GM12878 (cell line): ENCODE results near the gene MSH4. TPM values are rescaled to one million over a fixed set of nuclear protein-coding genes. Genes with fewer than 3 reads are reported as not detected.

ENCODE experiments used
- ATAC-seq: fragments of 200-7000 bp; cut with Tn5 transposase; 3 replicates; pipeline ENCODE4 v1.9.1; 2020; ENCODE audit warnings: mild to moderate bottlenecking, moderate library complexity
- BruUV-seq: library from RNA; stranded (reverse); fragments of 400-500 nt; replicated peaks from 2 replicates; lab custom pipeline; 2021; lab: Mats Ljungman, UMichigan
- CTCF ChIA-PET: fragments of 300-600 bp; sonication (Branson Sonifier 250); formaldehyde crosslinking; extraction: SDS; loops from one replicate; lab custom pipeline; 2021; ENCODE audit warnings: inconsistent platforms; lab: Yijun Ruan, JAX
- POLR2A ChIA-PET: fragments of 350-600 bp; formaldehyde crosslinking; extraction: SDS; loops from one replicate; lab custom pipeline; 2021; ENCODE audit warnings: inconsistent platforms; lab: Charles Lee
- RAD21 ChIA-PET: fragments of 300-600 bp; sonication (Branson Sonifier 250); formaldehyde crosslinking; loops from one replicate; lab custom pipeline; 2023; ENCODE audit warnings: antibody characterized with exemption; ENCODE audit not compliant: unreplicated experiment; lab: Charles Lee
- SMC1A ChIA-PET: fragments of 300-600 bp; sonication (Branson Sonifier 250); formaldehyde crosslinking; loops from one replicate; lab custom pipeline; 2023; ENCODE audit not compliant: unreplicated experiment, uncharacterized antibody; lab: Charles Lee
- DNase-seq: peaks from one replicate; pipeline ENCODE4 v3.0.0-alpha.2; 2011; ENCODE audit warnings: low read depth, low spot score
- FAIRE-seq: peaks from 3 replicates; lab custom pipeline; 2011; peaks lifted over from hg19 to GRCh38; lab: Jason Lieb, UNC
- H2AFZ ChIP-seq: 2 replicates; pipeline ENCODE4 v1.6.0; 2011; ENCODE audit warnings: low read depth, low read length, control low read depth; ENCODE audit not compliant: control insufficient read depth
- H3K27ac ChIP-seq: 2 replicates; pipeline ENCODE4 v1.5.1; 2011; ENCODE audit warnings: control low read depth; ENCODE audit not compliant: control insufficient read depth, insufficient read depth
- H3K27me3 ChIP-seq, 2 experiments: replicated peaks in 1 of 2; 2 replicates each; pipeline versions ENCODE4 v1.6.0 to v1.6.1; 2011; ENCODE audit warnings: low read length in 1 of 2; ENCODE audit not compliant: control insufficient read depth in 2 of 2, insufficient read depth in 2 of 2
- H3K36me3 ChIP-seq, 2 experiments: 2 replicates each; pipeline ENCODE4 v1.5.1; 2011; ENCODE audit warnings: low read length in 1 of 2; ENCODE audit not compliant: control insufficient read depth in 2 of 2, insufficient read depth in 2 of 2
- H3K4me1 ChIP-seq: 2 replicates; pipeline ENCODE4 v1.6.1; 2011; ENCODE audit warnings: mild to moderate bottlenecking, low read length, moderate library complexity, mixed read lengths; ENCODE audit not compliant: control insufficient read depth, insufficient read depth
- H3K4me2 ChIP-seq: 2 replicates; pipeline ENCODE4 v1.6.0; 2011; ENCODE audit warnings: control low read depth; ENCODE audit not compliant: control insufficient read depth, insufficient read depth
- H3K4me3 ChIP-seq: fragments of 200-600 bp; sonication (generic); 2 replicates; pipeline ENCODE4 v1.5.1; 2016
- H3K79me2 ChIP-seq: 2 replicates; pipeline ENCODE4 v1.6.0; 2011; ENCODE audit warnings: low read length; ENCODE audit not compliant: control insufficient read depth, insufficient read depth
- H3K9ac ChIP-seq: 2 replicates; pipeline ENCODE4 v1.8.0; 2011; ENCODE audit warnings: low read length, control low read depth, mixed read lengths; ENCODE audit not compliant: control insufficient read depth, insufficient read depth
- H3K9me3 ChIP-seq: replicated peaks from 3 replicates; pipeline ENCODE4 v1.5.1; 2011; ENCODE audit warnings: mild to moderate bottlenecking, low read length; ENCODE audit not compliant: control insufficient read depth, insufficient read depth
- H4K20me1 ChIP-seq: 2 replicates; pipeline ENCODE4 v1.6.0; 2011; ENCODE audit not compliant: control insufficient read depth, insufficient read depth
- BHLHE40 ChIP-seq, 2 experiments: fragments of 450-650 bp in 1 of 2; IDR thresholded peaks; 2 replicates each; pipeline ENCODE4 v1.6.1; 2011 to 2017; ENCODE audit warnings: low read depth in 2 of 2, borderline replicate concordance in 1 of 2, improper control_type of control experiment in 1 of 2, low read length in 1 of 2, mild to moderate bottlenecking in 1 of 2
- EP300 ChIP-seq, 2 experiments: fragments of 150-350 bp in 1 of 2; IDR thresholded peaks; 2 replicates each; pipeline ENCODE4 v1.6.1; 2011 to 2012; ENCODE audit warnings: low read depth in 2 of 2, low read length in 2 of 2, borderline replicate concordance in 1 of 2, improper control_type of control experiment in 1 of 2, inconsistent platforms in 1 of 2; ENCODE audit not compliant: control insufficient read depth in 1 of 2
- GABPA ChIP-seq: IDR thresholded peaks from 2 replicates; pipeline ENCODE4 v1.6.1; 2014; ENCODE audit warnings: antibody characterized with exemption, low read depth, mild to moderate bottlenecking, inconsistent platforms
- GATAD2B ChIP-seq: fragments of 450-650 bp; conservative IDR thresholded peaks from 2 replicates; pipeline ENCODE4 v1.6.1; 2017; ENCODE audit warnings: low read depth, mild to moderate bottlenecking, moderate library complexity
- KDM1A ChIP-seq: fragments of 200-600 bp; sonication (generic); IDR thresholded peaks from 2 replicates; pipeline ENCODE4 v1.6.1; 2016; ENCODE audit warnings: borderline replicate concordance
- SMAD5 ChIP-seq: IDR thresholded peaks from 2 replicates; pipeline ENCODE4 v1.6.1; 2016; ENCODE audit warnings: antibody characterized with exemption, low read depth
- SPI1 ChIP-seq: IDR thresholded peaks from 2 replicates; pipeline ENCODE4 v1.6.1; 2011; ENCODE audit warnings: low read depth, mild to moderate bottlenecking, low read length, moderate library complexity, borderline replicate concordance; ENCODE audit not compliant: insufficient read depth
- YBX1 ChIP-seq: fragments of 450-650 bp; IDR thresholded peaks from 2 replicates; pipeline ENCODE4 v1.6.1; 2016; ENCODE audit warnings: antibody characterized with exemption
- ZBED1 ChIP-seq: IDR thresholded peaks from 2 replicates; pipeline ENCODE4 v1.6.1; 2016; ENCODE audit warnings: borderline replicate concordance
- WGBS: methylation state at CpG from one replicate; pipeline ENCODE4 v1.1.6; 2016; ENCODE audit warnings: low lambda C conversion rate; ENCODE audit not compliant: insufficient replicate concordance, insufficient coverage; ENCODE audit errors: missing lambda C conversion rate; 5-methylcytosine and 5-hydroxymethylcytosine counted together
- in situ Hi-C: fragments of 300-500 bp; cut with MboI; formaldehyde crosslinking; loops from 9 replicates; pipeline ENCODE4 v1.14.3; 2018; ENCODE audit warnings: mixed read lengths
- intact Hi-C: fragments of 100-400 bp; cut with micrococcal nuclease; formaldehyde crosslinking; loops from one replicate; pipeline ENCODE4 v1.14.2; 2022; ENCODE audit not compliant: unreplicated experiment
- polyA plus RNA-seq, 11 experiments: library from polyadenylated mRNA; depleted of rRNA in 4 of 11; unstranded in 6 of 11; stranded (reverse) in 5 of 11; fragments of >200 nt; fragmentation: Nextera tagmentation in 4 of 11; fragmentation: Illumina TruSeq in 1 of 11; extraction: Ambion mirVana in 4 of 11; extraction: Trizol in 1 of 11; gene quantifications; 1 replicate in 1 of 11; 2 replicates in 10 of 11; pipeline versions ENCODE4 v1.2.1 to v1.2.3, GENCODE V29; 2011 to 2016; ENCODE audit warnings: inconsistent platforms in 2 of 11, missing spikeins in 2 of 11, low read depth in 1 of 11
- total RNA-seq, 4 experiments: library from RNA; depleted of rRNA in 3 of 4; stranded (reverse); fragments of >200 nt in 3 of 4; fragmentation: Illumina TruSeq in 1 of 4; extraction: Trizol in 1 of 4; gene quantifications; 2 replicates each; pipeline versions ENCODE4 v1.2.1 to v1.2.3, GENCODE V29; 2013 to 2021
- TF ChIP-seq, protein P1 (sequence below): fragments of 450-650 bp; IDR thresholded peaks from 2 replicates; pipeline ENCODE4 v1.6.1; 2016; ENCODE audit warnings: mild to moderate bottlenecking

Gene MSH4
- total and polyA plus RNA-seq, 10 of the 15 experiments (the other 5 are each of a cell fraction or from before 2014, with no cell fraction given): 0.04 to 0.34 (median 0.09) TPM; not detected in 3

GRCh38 chr1:75791022-75791421, 5.7 kb upstream of the MSH4 start:
- in situ Hi-C loops (no loop called here), intact Hi-C loops (no loop called here)
- 85% methylated on average over 1 of the region's 1 CpG for WGBS
- Histone ChIP-seq H3K4me3 (peak overlapping the region; percentile 80), H2AFZ (no peak overlapping the region), H3K9ac (no peak overlapping the region), H3K4me2 (peak overlapping the region; percentile 75), H3K79me2 (peaks cover 71% of the 10 kb centered on the region), H3K27me3 (no peaks in the 10 kb centered on the region), H3K4me1 (peaks cover 2% of the 10 kb centered on the region; the same call in 1 of the 2 replicates), H3K27ac (no peak overlapping the region)
- ChIA-PET RAD21 (interaction anchor here (0.9 to 1.3 kb wide), 2 partner anchors 66 to 68 kb away, joined by 3 to 5 read pairs; no protein-coding TSS in a partner anchor), CTCF (interaction anchor here (0.8 kb wide), 1 partner anchor 9 kb away, joined by 6 read pairs; no protein-coding TSS in a partner anchor), POLR2A (interaction anchor here (0.6 to 0.7 kb wide), 3 partner anchors 64 to 165 kb away, joined by 3 read pairs; no protein-coding TSS in a partner anchor)
- ATAC-seq (no peak), FAIRE-seq (no peak)
- TF ChIP-seq SPI1: no peak
- 0 out of 2 replicates have a peak, but pooled peaks have one; percentile 27 for TF ChIP-seq SMAD5
- TF ChIP-seq, all 136 proteins: peak for 1
- no TSS peak for BruUV-seq
- Histone ChIP-seq H4K20me1 (peaks cover 6% of the 10 kb centered on the region; the same call in 1 of the 2 replicates), H3K9me3 (no peaks in the 10 kb centered on the region), H3K36me3 (peaks cover 5 to 40% of the 10 kb centered on the region in 2 experiments)
- DNase-seq: no peak
- SMC1A ChIA-PET: interaction anchor here (0.6 to 1.4 kb wide), 7 partner anchors 9 to 82 kb away, joined by 3 to 7 read pairs (median 3); no protein-coding TSS in a partner anchor

DNA sequence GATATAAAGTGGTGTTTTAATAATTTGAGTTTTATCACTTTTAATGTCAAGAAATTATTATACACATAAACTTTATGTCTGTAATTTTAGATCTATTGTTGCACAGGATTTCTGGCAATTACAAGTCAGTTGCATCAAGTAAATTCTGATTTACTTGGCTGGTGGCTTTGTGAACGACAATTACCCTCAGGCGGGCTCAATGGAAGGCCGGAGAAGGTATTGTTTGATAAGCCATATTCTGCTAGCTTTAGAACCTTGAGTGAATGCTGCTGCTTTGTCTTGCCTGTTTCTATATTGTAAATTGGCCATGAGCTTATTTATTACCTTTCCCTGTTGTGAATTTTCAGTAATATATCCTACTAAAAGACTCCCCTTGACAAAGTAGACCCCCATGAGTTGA, 4.6 kb upstream of the MSH4 start:
- DNase-seq: no peak
- H3K27me3 ChIP-seq: no peaks in the 10 kb centered on the region
- intact Hi-C loops: no loop called here
- H3K27ac ChIP-seq: no peak overlapping the region
- TF ChIP-seq SPI1: no peak
- no peak for TF ChIP-seq GABPA
- TF ChIP-seq BHLHE40 (IDR thresholded peaks at IDR 0.05; ENCODE audit: borderline replicate concordance in 1 of 2, low read depth in 2 of 2, low read length in 1 of 2): no peak
- no peak for TF ChIP-seq ZBED1
- TF ChIP-seq YBX1: no peak
- no peak for TF ChIP-seq KDM1A
- no peak for TF ChIP-seq GATAD2B
- TF ChIP-seq, protein P1, sequence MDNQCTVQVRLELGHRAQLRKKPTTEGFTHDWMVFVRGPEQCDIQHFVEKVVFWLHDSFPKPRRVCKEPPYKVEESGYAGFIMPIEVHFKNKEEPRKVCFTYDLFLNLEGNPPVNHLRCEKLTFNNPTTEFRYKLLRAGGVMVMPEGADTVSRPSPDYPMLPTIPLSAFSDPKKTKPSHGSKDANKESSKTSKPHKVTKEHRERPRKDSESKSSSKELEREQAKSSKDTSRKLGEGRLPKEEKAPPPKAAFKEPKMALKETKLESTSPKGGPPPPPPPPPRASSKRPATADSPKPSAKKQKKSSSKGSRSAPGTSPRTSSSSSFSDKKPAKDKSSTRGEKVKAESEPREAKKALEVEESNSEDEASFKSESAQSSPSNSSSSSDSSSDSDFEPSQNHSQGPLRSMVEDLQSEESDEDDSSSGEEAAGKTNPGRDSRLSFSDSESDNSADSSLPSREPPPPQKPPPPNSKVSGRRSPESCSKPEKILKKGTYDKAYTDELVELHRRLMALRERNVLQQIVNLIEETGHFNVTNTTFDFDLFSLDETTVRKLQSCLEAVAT: no peak
- no peak for TF ChIP-seq EP300 (IDR thresholded peaks at IDR 0.05; ENCODE audit: borderline replicate concordance in 1 of 2, control insufficient read depth in 1 of 2, low read depth in 2 of 2, low read length in 2 of 2)
- H3K9me3 ChIP-seq: no peaks in the 10 kb centered on the region
- no peak overlapping the region for H2AFZ ChIP-seq
- H4K20me1 ChIP-seq: peaks cover 9% of the 10 kb centered on the region; the same call in 1 of the 2 replicates
- H3K36me3 ChIP-seq: peaks cover 7 to 46% of the 10 kb centered on the region in 2 experiments
- ChIA-PET POLR2A (no interaction called here), RAD21 (no interaction called here), SMC1A (interaction anchor here (0.9 kb wide), 1 partner anchor 12 kb away, joined by 3 read pairs; no protein-coding TSS in a partner anchor), CTCF (no interaction called here)
- no TSS peak for BruUV-seq
- WGBS: 98% methylated on average over 3 of the region's 3 CpGs
- H3K4me2 ChIP-seq: no peak overlapping the region
- peaks cover 60% of the 10 kb centered on the region for H3K79me2 ChIP-seq
- H3K4me1 ChIP-seq: peaks cover 2% of the 10 kb centered on the region; the same call in 1 of the 2 replicates
- FAIRE-seq: no peak
- in situ Hi-C loops: no loop called here
- H3K9ac ChIP-seq: no peak overlapping the region
- ATAC-seq: no peak
- peak overlapping the region; percentile 35; the same call in 1 of the 2 replicates for H3K4me3 ChIP-seq
